B cell (primary cell): ENCODE measurements around the gene SIPA1L3. TPM values are rescaled to one million over a fixed set of nuclear protein-coding genes. Genes with fewer than 3 reads are reported as not detected.

Experiments used
- ATAC-seq: fragments of 200-7000 bp; cut with Tn5 transposase; one replicate; pipeline ENCODE4 v1.10.0; 2021; ENCODE audit warnings: low read depth, mild to moderate bottlenecking, moderate number of reproducible peaks, moderate library complexity
- CTCF ChIA-PET: fragments of 350-600 bp; sonication (Branson Sonifier 250); formaldehyde crosslinking; loops from one replicate; lab custom pipeline; 2021; ENCODE audit warnings: antibody characterized with exemption, inconsistent platforms; lab: Charles Lee
- POLR2A ChIA-PET: fragments of 350-600 bp; sonication (Branson Sonifier 250); formaldehyde crosslinking; loops from one replicate; lab custom pipeline; 2021; ENCODE audit warnings: antibody characterized with exemption; lab: Charles Lee
- DNase-seq: peaks from one replicate; pipeline ENCODE4 v3.0.0; 2013
- H2AFZ ChIP-seq: 2 replicates; pipeline ENCODE4 v1.6.1; 2012; ENCODE audit warnings: mild to moderate bottlenecking, low read depth, low read length; ENCODE audit not compliant: insufficient read depth, poor library complexity, severe bottlenecking
- H3K27ac ChIP-seq, 2 donors: 1 replicate in 1 of 2; 2 replicates in 1 of 2; pipeline ENCODE4 v1.5.1; 2012 to 2013; ENCODE audit warnings: low read length in 2 of 2, mild to moderate bottlenecking in 2 of 2, moderate library complexity in 1 of 2
- H3K27me3 ChIP-seq, 4 experiments: fragments of 200-600 bp in 1 of 4; sonication (generic) in 1 of 4; replicated peaks in 1 of 4; 1 replicate in 2 of 4; 2 replicates in 2 of 4; pipeline versions ENCODE4 v1.6.1 to v1.7.0; 2013 to 2016; ENCODE audit warnings: low read length in 3 of 4, mild to moderate bottlenecking in 2 of 4, mixed read lengths in 1 of 4, moderate library complexity in 1 of 4; ENCODE audit not compliant: insufficient read depth in 4 of 4, control insufficient read depth in 3 of 4; ENCODE audit errors: control extremely low read depth in 1 of 4
- H3K36me3 ChIP-seq, 2 experiments: replicated peaks in 1 of 2; 1 replicate in 1 of 2; 2 replicates in 1 of 2; pipeline versions ENCODE4 v1.6.1 to v1.7.1; 2013; ENCODE audit warnings: low read length in 1 of 2; ENCODE audit not compliant: insufficient read depth in 2 of 2, control insufficient read depth in 1 of 2; ENCODE audit errors: control extremely low read depth in 1 of 2, extremely low read depth in 1 of 2
- H3K4me1 ChIP-seq, 2 donors: fragments of 200-600 bp in 1 of 2; sonication (generic) in 1 of 2; 1 replicate in 1 of 2; 2 replicates in 1 of 2; pipeline versions ENCODE4 v1.5.1 to v1.6.1; 2013 to 2017; ENCODE audit warnings: low read length in 2 of 2; ENCODE audit not compliant: control insufficient read depth in 2 of 2, insufficient read depth in 2 of 2
- H3K4me2 ChIP-seq: replicated peaks from 2 replicates; pipeline ENCODE3; 2012; ENCODE audit warnings: mild to moderate bottlenecking, low read depth, low read length; ENCODE audit not compliant: poor library complexity, severe bottlenecking
- H3K4me3 ChIP-seq, 5 experiments: fragments of 200-600 bp in 1 of 5; sonication (generic) in 1 of 5; 1 replicate in 3 of 5; 2 replicates in 2 of 5; pipeline versions ENCODE4 v1.5.1 to v1.7.0; 2011 to 2016; ENCODE audit warnings: low read length in 4 of 5, mild to moderate bottlenecking in 4 of 5, low read depth in 2 of 5, control low read depth in 1 of 5, moderate library complexity in 1 of 5; ENCODE audit not compliant: insufficient read depth in 1 of 5; ENCODE audit errors: control extremely low read depth in 1 of 5, extremely low read depth in 1 of 5
- H3K79me2 ChIP-seq: fragments of 200-600 bp; sonication (generic); one replicate; pipeline ENCODE4 v1.6.0; 2016; ENCODE audit warnings: low read length; ENCODE audit not compliant: control insufficient read depth, insufficient read depth
- H3K9ac ChIP-seq: fragments of 200-600 bp; sonication (generic); 2 replicates; pipeline ENCODE4 v1.6.1; 2017; ENCODE audit warnings: mild to moderate bottlenecking, low read length, moderate library complexity
- H3K9me3 ChIP-seq, 3 donors: one replicate each; pipeline versions ENCODE4 v1.6.1 to v1.7.1; 2013; ENCODE audit warnings: low read length in 2 of 3; ENCODE audit not compliant: control insufficient read depth in 2 of 3, insufficient read depth in 1 of 3; ENCODE audit errors: control extremely low read depth in 1 of 3
- H4K20me1 ChIP-seq: 2 replicates; pipeline ENCODE4 v1.6.0; 2012; ENCODE audit warnings: mild to moderate bottlenecking, low read length; ENCODE audit not compliant: insufficient read depth, control insufficient read depth, poor library complexity, severe bottlenecking
- H3K27ac Mint-ChIP-seq: one replicate; pipeline ENCODE4 v1.8.0; 2021; ENCODE audit warnings: mixed read lengths
- H3K27me3 Mint-ChIP-seq: one replicate; pipeline ENCODE4 v1.8.0; 2021; ENCODE audit warnings: mixed read lengths
- H3K4me1 Mint-ChIP-seq: one replicate; pipeline ENCODE4 v1.8.0; 2021; ENCODE audit warnings: mixed read lengths
- H3K4me3 Mint-ChIP-seq: one replicate; pipeline ENCODE4 v1.8.0; 2021; ENCODE audit warnings: mixed read lengths
- H3K9me3 Mint-ChIP-seq: one replicate; pipeline ENCODE4 v1.8.0; 2022; ENCODE audit warnings: mixed read lengths; ENCODE audit not compliant: insufficient read depth
- EZH2 ChIP-seq: IDR thresholded peaks from 2 replicates; pipeline ENCODE4 v1.6.1; 2012; ENCODE audit warnings: borderline replicate concordance, low read depth, mild to moderate bottlenecking, moderate library complexity, low read length; ENCODE audit not compliant: insufficient read depth, poor library complexity, severe bottlenecking
- WGBS: methylation state at CpG from one replicate; pipeline ENCODE4 v1.1.5; 2013; ENCODE audit warnings: missing lambda C conversion rate; ENCODE audit not compliant: insufficient coverage; 5-methylcytosine and 5-hydroxymethylcytosine counted together
- intact Hi-C: fragments of 100-400 bp; cut with micrococcal nuclease; formaldehyde crosslinking; loops from one replicate; pipeline ENCODE4 v1.10.0; 2022
- polyA plus RNA-seq: library from polyadenylated mRNA; depleted of rRNA; stranded (reverse); fragments of >200 nt; gene quantifications from 2 replicates; pipeline ENCODE4 v1.2.3, GENCODE V29; 2012
- total RNA-seq, 2 donors: library from RNA; stranded (reverse); fragments of 120-200 nt in 1 of 2; gene quantifications; 1 replicate in 1 of 2; 2 replicates in 1 of 2; pipeline versions ENCODE4 v1.2.3 to v1.2.4, GENCODE V29; 2013 to 2022
- TF ChIP-seq, protein P1 (sequence below): fragments of 200-600 bp; IDR thresholded peaks from one replicate; pipeline ENCODE4 v1.8.0; 2022; ENCODE audit warnings: antibody characterized with exemption, mild to moderate bottlenecking

SIPA1L3 gene
- total and polyA plus RNA-seq, 2 donors (not counting 1 experiment from before 2014, with no cell fraction given), result 48.3 to 295 TPM

GRCh38 chr19:38197937-38198704 is 291.1 kb downstream of the SIPA1L3 start:
- no peak overlapping the region for H2AFZ ChIP-seq
- no peak overlapping the region for H3K27ac Mint-ChIP-seq
- H3K27me3 Mint-ChIP-seq, result peaks cover 3% of the 10 kb centered on the region
- H3K9me3 ChIP-seq, result peaks cover 0 to 5% (median 0%) of the 10 kb centered on the region in 3 donors
- H3K4me3 ChIP-seq, result no peak overlapping the region
- ChIA-PET POLR2A (no interaction called here), CTCF (no interaction called here)
- no peak for TF ChIP-seq EZH2
- TF ChIP-seq, protein P1, sequence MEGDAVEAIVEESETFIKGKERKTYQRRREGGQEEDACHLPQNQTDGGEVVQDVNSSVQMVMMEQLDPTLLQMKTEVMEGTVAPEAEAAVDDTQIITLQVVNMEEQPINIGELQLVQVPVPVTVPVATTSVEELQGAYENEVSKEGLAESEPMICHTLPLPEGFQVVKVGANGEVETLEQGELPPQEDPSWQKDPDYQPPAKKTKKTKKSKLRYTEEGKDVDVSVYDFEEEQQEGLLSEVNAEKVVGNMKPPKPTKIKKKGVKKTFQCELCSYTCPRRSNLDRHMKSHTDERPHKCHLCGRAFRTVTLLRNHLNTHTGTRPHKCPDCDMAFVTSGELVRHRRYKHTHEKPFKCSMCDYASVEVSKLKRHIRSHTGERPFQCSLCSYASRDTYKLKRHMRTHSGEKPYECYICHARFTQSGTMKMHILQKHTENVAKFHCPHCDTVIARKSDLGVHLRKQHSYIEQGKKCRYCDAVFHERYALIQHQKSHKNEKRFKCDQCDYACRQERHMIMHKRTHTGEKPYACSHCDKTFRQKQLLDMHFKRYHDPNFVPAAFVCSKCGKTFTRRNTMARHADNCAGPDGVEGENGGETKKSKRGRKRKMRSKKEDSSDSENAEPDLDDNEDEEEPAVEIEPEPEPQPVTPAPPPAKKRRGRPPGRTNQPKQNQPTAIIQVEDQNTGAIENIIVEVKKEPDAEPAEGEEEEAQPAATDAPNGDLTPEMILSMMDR, result no peak
- H3K27me3 ChIP-seq, result no peaks in the 10 kb centered on the region
- H3K4me1 ChIP-seq, result no peaks in the 10 kb centered on the region
- no peaks in the 10 kb centered on the region for H3K4me1 Mint-ChIP-seq
- peaks cover 0 to 78% of the 10 kb centered on the region in 2 experiments for H3K36me3 ChIP-seq
- H3K27ac ChIP-seq, result no peak overlapping the region
- intact Hi-C loops, result no loop called here
- no peak overlapping the region for H3K4me3 Mint-ChIP-seq
- peaks cover 2% of the 10 kb centered on the region for H3K79me2 ChIP-seq
- no peak overlapping the region for H3K4me2 ChIP-seq
- ATAC-seq, result no peak
- DNase-seq, result no peak
- WGBS, result 98% methylated on average over 24 of the region's 25 CpGs
- H4K20me1 ChIP-seq, result peaks cover 45% of the 10 kb centered on the region
- no peak overlapping the region for H3K9ac ChIP-seq
- no peaks in the 10 kb centered on the region for H3K9me3 Mint-ChIP-seq

- Histone ChIP-seq H3K9ac (no peak overlapping the region), H3K4me3 (no peak overlapping the region), H3K9me3 (peaks cover 0 to 8% (median 0%) of the 10 kb centered on the region in 3 donors), H3K27me3 (peaks cover 0 to 4% (median 0%) of the 10 kb centered on the region in 4 experiments), H3K4me1 (no peaks in the 10 kb centered on the region), H3K27ac (no peak overlapping the region), H3K4me2 (no peak overlapping the region), H3K36me3 (peaks cover 0 to 80% of the 10 kb centered on the region in 2 experiments), H4K20me1 (peaks cover 49% of the 10 kb centered on the region), H3K79me2 (peaks cover 2% of the 10 kb centered on the region), H2AFZ (no peak overlapping the region)
- no peak overlapping the region for H3K27ac Mint-ChIP-seq
- TF ChIP-seq, protein P1, result no peak
- no peak for TF ChIP-seq EZH2
- CTCF ChIA-PET, result interaction anchor here (0.5 kb wide), 1 partner anchor 421 kb away, joined by 5 read pairs; no protein-coding TSS in a partner anchor
- no peak overlapping the region for H3K4me3 Mint-ChIP-seq
- intact Hi-C loops, result no loop called here
- 98% methylated on average over 8 of the region's 11 CpGs for WGBS
- ATAC-seq, result no peak
- no peaks in the 10 kb centered on the region for H3K4me1 Mint-ChIP-seq
- H3K9me3 Mint-ChIP-seq, result no peaks in the 10 kb centered on the region
- POLR2A ChIA-PET, result interaction anchor here (0.6 kb wide), 1 partner anchor 1946 kb away, joined by 3 read pairs; no protein-coding TSS in a partner anchor
- DNase-seq, result no peak
- H3K27me3 Mint-ChIP-seq, result peaks cover 3% of the 10 kb centered on the region
Observed at GRCh38 chr19:38199340-38199739, 292.3 kb downstream of the SIPA1L3 start.
